Measurements from ENCODE around the gene TNRC6C. TPM values are rescaled to one million over a fixed set of nuclear protein-coding genes. Genes with fewer than 3 reads are reported as not detected.

The TNRC6C gene
- total RNA-seq, 1 experiment from 2014 or later: 16.4 TPM

DNA sequence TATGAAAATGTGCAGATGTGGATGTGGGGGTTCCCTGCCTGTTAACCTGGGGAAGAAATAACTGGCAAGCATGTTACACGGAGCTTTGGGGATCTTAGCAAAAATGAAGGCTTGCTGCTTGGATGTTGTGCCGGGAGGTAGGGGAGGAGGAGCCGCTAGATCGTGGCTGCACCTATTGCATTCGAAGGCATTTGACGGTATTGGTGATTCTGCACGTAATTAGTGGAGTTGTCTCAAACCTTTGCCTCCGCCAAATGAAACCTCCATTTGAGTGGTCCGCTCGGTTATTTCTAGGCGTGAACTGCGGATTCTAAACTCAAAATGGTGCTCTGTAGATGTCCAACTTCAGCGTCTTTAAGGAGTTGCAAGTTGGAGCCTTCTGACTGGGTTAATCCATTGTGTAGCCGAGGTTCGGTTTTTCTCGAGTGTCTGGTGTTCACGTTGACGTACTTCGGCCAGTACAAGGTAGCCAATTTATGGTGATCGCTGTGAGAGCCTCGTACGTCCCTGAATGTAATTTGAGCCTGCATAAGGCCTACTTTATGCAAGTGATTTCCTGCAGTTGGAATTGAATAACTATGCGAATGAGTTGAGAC, 1.5 kb downstream of the TNRC6C start:
- intact Hi-C loops (cut with micrococcal nuclease): no loop called here
- no peak overlapping the region for H3K27ac Mint-ChIP-seq (ENCODE audit: low read depth, unreplicated experiment)
- no peak for DNase-seq (ENCODE audit: unreplicated experiment)
- no peaks in the 10 kb centered on the region for H3K36me3 Mint-ChIP-seq (ENCODE audit: insufficient read depth, unreplicated experiment)
- H3K4me1 Mint-ChIP-seq (ENCODE audit: insufficient read depth, unreplicated experiment): peaks cover 13% of the 10 kb centered on the region
- TF ChIP-seq, protein P1, sequence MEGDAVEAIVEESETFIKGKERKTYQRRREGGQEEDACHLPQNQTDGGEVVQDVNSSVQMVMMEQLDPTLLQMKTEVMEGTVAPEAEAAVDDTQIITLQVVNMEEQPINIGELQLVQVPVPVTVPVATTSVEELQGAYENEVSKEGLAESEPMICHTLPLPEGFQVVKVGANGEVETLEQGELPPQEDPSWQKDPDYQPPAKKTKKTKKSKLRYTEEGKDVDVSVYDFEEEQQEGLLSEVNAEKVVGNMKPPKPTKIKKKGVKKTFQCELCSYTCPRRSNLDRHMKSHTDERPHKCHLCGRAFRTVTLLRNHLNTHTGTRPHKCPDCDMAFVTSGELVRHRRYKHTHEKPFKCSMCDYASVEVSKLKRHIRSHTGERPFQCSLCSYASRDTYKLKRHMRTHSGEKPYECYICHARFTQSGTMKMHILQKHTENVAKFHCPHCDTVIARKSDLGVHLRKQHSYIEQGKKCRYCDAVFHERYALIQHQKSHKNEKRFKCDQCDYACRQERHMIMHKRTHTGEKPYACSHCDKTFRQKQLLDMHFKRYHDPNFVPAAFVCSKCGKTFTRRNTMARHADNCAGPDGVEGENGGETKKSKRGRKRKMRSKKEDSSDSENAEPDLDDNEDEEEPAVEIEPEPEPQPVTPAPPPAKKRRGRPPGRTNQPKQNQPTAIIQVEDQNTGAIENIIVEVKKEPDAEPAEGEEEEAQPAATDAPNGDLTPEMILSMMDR (IDR thresholded peaks at IDR 0.05; ENCODE audit: unreplicated experiment): no peak
- H3K9me3 Mint-ChIP-seq (ENCODE audit: unreplicated experiment): no peaks in the 10 kb centered on the region
- ChIA-PET CTCF (interaction anchor here (0.6 to 0.7 kb wide), 2 partner anchors 20 to 143 kb away, joined by 4 to 5 read pairs; no protein-coding TSS in a partner anchor), POLR2A (interaction anchor here (1.9 kb wide), 1 partner anchor 13 kb away, joined by 7 read pairs; no protein-coding TSS in a partner anchor)
- H3K4me3 Mint-ChIP-seq (ENCODE audit: unreplicated experiment): peak overlapping the region; percentile 86
- H3K27me3 Mint-ChIP-seq (ENCODE audit: insufficient read depth, unreplicated experiment): peaks cover 24% of the 10 kb centered on the region
- no TSS peak for BruUV-seq (replicated peaks)

DNA sequence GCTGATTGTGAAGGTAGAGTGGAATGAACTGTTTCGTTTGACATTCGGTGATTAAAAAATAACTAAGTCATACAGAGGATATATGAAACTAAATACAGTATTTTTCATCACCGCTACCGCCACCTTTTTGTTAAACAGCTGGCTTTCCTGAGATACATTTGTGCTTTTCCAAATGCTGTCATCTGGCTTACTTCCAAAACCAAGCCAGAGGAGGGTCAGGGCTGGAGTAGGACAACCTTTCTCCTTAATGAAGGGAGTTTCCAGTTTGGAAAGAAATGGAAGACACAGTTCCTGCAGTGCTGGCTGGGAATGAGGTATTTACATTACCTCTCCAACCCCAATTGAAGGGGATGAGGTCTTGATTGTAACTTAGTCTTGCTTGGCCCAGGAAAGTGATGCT, 3.2 kb downstream of the TNRC6C start:
- H3K36me3 Mint-ChIP-seq (ENCODE audit: insufficient read depth, unreplicated experiment): no peaks in the 10 kb centered on the region
- intact Hi-C loops (cut with micrococcal nuclease): no loop called here
- ChIA-PET CTCF (no interaction called here), POLR2A (no interaction called here)
- peaks cover 13% of the 10 kb centered on the region for H3K4me1 Mint-ChIP-seq (ENCODE audit: insufficient read depth, unreplicated experiment)
- H3K27me3 Mint-ChIP-seq (ENCODE audit: insufficient read depth, unreplicated experiment): peaks cover 10% of the 10 kb centered on the region
- BruUV-seq (replicated peaks): no TSS peak
- no peak overlapping the region for H3K4me3 Mint-ChIP-seq (ENCODE audit: unreplicated experiment)
- no peak overlapping the region for H3K27ac Mint-ChIP-seq (ENCODE audit: low read depth, unreplicated experiment)
- DNase-seq (ENCODE audit: unreplicated experiment): no peak
- TF ChIP-seq, protein P1 (IDR thresholded peaks at IDR 0.05; ENCODE audit: unreplicated experiment): no peak
- H3K9me3 Mint-ChIP-seq (ENCODE audit: unreplicated experiment): no peaks in the 10 kb centered on the region

DNA sequence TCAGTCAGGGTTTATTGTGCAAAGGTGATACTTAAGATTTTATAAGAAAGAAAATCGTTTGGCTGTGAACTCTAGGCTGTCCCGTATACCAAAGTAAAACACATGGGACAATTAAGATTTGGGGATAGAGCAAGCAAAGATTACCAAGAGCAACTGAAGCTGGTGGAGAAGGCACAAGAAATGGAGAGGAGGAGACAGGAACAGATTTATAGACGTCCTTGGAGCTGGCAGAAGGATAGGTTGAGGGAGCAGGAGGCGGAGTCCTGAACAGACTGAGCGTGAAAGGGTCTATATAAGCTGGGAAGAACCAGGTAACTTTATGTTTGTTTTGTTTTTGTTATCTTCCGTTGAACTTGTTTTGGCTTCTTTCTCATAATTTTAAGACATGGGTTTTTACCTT, 3.8 kb downstream of the TNRC6C start:
- intact Hi-C loops (cut with micrococcal nuclease): no loop called here
- CTCF ChIA-PET: interaction anchor here (0.6 kb wide), 1 partner anchor 24 kb away, joined by 3 read pairs; no protein-coding TSS in a partner anchor

DNA sequence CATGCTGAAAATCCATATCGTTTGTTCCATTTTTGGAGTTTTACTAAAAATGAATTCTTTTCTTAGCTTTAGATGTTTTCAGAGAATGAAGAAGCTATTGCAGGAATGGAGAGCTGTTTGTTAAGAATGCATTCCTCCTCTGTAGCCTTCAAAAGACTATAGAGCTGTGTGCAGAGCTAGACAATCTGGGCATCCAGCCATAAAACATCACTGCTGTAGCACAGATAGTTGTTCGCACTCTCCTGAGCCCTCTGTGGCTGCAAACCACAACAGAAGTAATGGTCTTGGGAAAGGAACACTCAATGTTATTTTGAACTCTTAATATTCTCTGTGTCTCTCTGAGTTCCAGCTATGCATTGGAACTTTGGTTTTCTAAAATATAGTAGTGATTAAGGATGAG, 4.9 kb downstream of the TNRC6C start:
- POLR2A ChIA-PET: interaction anchor here (0.6 to 1.1 kb wide), 4 partner anchors 9 to 552 kb away, joined by 3 to 5 read pairs (median 3); no protein-coding TSS in a partner anchor
- Mint-ChIP-seq H3K4me1 (ENCODE audit: insufficient read depth, unreplicated experiment) (peaks cover 6% of the 10 kb centered on the region), H3K27ac (ENCODE audit: low read depth, unreplicated experiment) (no peak overlapping the region), H3K9me3 (ENCODE audit: unreplicated experiment) (no peaks in the 10 kb centered on the region), H3K27me3 (ENCODE audit: insufficient read depth, unreplicated experiment) (no peaks in the 10 kb centered on the region), H3K4me3 (ENCODE audit: unreplicated experiment) (no peak overlapping the region), H3K36me3 (ENCODE audit: insufficient read depth, unreplicated experiment) (no peaks in the 10 kb centered on the region)
- intact Hi-C loops (cut with micrococcal nuclease): no loop called here
- DNase-seq (ENCODE audit: unreplicated experiment): peak; percentile 49
- TF ChIP-seq, protein P1 (IDR thresholded peaks at IDR 0.05; ENCODE audit: unreplicated experiment): no peak
- BruUV-seq (replicated peaks): no TSS peak
- CTCF ChIA-PET: interaction anchor here (0.6 to 1.3 kb wide), 5 partner anchors 14 to 420 kb away, joined by 3 to 6 read pairs (median 4); no protein-coding TSS in a partner anchor

More for the DNA sequence above, 3.8 kb downstream of the TNRC6C start:
- TF ChIP-seq, protein P1 (IDR thresholded peaks at IDR 0.05; ENCODE audit: unreplicated experiment): no peak
- peaks cover 11% of the 10 kb centered on the region for H3K4me1 Mint-ChIP-seq (ENCODE audit: insufficient read depth, unreplicated experiment)
- BruUV-seq (replicated peaks): no TSS peak
- H3K4me3 Mint-ChIP-seq (ENCODE audit: unreplicated experiment): no peak overlapping the region
- DNase-seq (ENCODE audit: unreplicated experiment): no peak
- H3K27ac Mint-ChIP-seq (ENCODE audit: low read depth, unreplicated experiment): no peak overlapping the region
- POLR2A ChIA-PET: interaction anchor here (1.1 kb wide), 1 partner anchor 24 kb away, joined by 3 read pairs; no protein-coding TSS in a partner anchor
- H3K36me3 Mint-ChIP-seq (ENCODE audit: insufficient read depth, unreplicated experiment): no peaks in the 10 kb centered on the region
- peaks cover 4% of the 10 kb centered on the region for H3K27me3 Mint-ChIP-seq (ENCODE audit: insufficient read depth, unreplicated experiment)
- no peaks in the 10 kb centered on the region for H3K9me3 Mint-ChIP-seq (ENCODE audit: unreplicated experiment)
